NOMO-1 treated with DMSO at 0.1 percent for 48 hours (cell line): ENCODE data around the gene IMMP2L.

Experiments
- DNase-seq: peaks from one replicate; lab custom pipeline; 2025; ENCODE audit not compliant: unreplicated experiment; lab: John Stamatoyannopoulos, UW

IMMP2L gene

DNA sequence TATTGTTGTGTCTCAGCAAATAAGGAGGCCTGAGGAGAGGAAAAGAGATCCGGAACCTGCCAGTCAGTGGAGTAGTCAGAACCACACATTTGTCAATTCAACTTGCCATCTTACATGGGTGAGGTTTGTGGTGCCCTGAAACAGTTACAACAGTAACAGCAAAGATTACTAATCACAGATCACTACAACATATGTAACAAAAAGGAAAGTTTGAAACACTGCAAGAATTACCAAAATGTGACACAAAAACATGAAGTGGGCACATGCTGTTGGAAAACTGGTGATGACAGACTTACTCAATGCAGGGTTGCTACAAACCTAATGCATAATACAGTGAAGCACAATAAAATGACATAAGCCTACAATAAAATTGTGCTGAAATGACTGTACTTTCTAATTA, 382.0 kb downstream of the IMMP2L start:
- no peak for DNase-seq

DNA sequence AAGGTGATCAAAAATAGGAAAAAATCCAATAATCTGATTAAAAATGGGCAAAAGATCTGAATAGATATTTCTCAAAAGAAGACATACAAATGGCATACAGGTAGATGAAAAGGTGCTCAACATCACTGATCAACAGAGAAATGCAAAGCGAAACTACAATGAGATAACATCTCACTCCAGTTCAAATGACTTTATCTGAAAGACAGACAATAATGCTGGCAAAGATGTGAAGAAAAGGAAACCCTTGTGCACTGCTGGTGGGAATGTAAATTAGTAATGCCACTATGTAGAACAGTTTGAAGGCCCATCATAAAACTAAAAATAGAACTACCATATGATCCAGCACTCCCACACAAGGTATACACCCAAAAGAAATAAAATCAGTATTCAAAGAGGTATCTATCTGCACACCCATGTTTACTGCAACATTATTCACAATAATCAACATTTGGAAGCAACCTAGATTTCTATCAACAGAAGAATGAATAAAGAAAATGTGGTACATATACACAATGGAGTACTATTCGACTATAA, 386.3 kb downstream of the IMMP2L start:
- DNase-seq = no peak

DNA sequence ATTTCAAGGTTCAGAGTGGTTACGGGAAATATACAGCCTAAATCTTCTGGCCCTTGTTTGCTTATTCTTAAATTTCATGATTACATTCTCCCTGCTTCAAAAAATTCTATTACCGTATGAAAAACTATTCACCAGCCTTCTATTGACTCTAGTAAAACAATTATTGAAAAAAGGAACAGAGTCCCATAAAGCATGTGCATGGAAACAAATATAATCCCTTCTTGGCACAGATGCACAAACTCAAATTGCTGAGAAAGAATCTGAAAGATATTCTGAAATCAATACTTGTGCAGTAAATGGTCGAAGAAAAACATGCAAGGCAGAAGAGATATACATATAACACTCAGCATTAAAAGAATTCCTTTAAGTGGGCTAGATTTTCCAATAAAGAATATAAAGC, 387.8 kb downstream of the IMMP2L start:
- DNase-seq = no peak

DNA sequence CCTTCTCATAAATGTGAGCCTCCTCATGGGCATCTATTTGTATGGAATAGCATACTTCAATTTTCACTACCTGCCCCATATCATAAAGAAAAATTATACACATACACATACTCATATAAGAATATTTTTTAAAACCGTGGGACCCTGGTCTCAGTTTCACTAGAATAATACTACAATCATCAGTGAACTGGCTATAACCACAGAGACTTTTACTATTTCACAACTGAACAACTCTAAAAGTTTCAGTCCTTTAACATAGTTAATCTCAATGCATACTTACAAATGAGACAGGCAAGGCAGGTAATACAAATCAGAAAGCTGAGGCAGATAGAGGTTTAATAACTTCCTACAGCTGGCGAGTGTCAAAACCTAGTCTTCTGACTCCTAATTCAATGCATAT, 388.3 kb downstream of the IMMP2L start:
- DNase-seq = no peak

DNA sequence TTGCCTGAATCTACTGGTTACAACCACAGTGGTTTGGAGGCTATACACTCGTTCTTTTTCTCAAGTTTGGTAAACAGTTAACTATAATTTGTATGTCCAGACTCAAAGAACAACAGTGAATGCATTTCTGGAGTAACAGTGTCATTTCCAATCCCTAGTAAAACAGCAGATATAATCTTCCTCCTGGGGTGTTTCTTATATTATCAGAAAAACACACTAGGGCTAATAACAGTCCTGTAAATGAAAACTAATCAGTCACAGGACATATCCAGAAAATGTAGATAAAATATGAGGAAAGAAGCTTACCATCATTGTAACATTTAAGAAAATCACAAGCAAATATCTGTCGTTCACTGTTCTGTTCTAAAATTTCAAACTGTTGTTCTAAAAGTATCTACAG, 388.8 kb downstream of the IMMP2L start:
- DNase-seq = no peak

DNA sequence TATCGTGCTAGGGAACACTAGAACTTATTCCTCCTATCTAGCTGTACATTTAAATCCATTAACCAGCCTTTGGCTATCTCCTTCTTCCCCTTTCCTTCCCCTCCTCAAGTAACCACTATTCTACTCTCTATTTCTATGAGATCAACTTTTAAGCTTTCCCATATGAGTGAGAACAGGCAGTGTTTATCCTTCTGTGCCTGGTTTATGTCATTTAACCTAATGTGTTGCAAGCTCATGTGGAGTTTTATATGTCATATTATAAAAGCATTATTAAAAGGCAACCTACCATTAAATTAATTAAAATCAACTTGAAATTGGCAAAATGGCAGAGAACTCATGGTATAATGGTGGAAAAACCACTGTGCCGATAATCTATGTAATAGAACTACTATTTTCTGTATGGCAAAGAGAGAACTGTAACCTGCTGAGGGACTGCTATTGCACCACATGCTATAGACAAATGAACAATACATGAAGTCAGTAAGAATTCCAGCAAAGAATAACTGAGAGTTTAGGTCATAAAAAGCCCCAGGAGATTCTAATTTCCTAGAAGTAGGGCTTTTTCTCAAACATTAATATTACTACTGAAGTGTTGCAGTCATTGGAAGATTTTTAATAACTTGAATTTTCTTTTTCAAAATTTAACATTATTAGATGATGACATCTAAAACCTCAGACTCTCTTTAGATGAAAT, 389.6 kb downstream of the IMMP2L start:
- DNase-seq = no peak

DNA sequence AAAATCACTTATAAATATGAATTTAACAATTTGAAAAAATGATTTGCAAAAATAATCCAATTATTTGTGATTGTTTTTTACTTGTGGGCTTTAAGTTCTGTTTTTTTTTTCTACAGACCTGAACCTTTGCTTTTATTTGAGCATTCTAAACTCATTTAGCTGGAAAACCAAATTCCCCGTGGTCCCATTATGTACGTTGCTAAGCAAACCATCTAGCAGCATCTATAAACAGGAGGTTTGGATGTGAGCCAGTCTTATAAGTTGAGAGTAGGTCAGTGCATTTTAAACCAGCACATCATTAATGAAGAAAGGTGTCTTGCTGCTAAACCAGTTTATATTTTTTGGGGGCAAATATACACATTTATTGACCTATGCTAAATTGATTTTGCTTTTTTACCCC, 394.1 kb downstream of the IMMP2L start:
- DNase-seq = no peak

DNA sequence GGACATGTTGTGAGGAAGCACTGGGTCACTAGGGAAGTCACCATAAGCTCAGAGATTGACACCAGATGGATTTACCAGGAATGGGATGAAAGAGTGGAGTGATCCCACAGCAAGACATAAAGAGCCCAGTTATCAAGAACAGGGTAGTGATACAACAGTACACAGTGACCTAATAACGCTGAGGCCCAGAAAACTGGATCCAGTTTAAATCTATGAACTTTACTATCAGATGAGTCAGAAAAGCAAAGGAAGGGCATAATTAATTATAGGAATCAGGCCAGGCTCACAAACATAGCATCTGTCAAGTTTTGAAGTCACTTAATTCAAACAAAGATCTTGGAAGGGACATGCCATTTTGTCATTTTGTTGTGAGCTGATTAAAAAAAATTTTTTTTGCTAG, 397.9 kb downstream of the IMMP2L start:
- DNase-seq = no peak

DNA sequence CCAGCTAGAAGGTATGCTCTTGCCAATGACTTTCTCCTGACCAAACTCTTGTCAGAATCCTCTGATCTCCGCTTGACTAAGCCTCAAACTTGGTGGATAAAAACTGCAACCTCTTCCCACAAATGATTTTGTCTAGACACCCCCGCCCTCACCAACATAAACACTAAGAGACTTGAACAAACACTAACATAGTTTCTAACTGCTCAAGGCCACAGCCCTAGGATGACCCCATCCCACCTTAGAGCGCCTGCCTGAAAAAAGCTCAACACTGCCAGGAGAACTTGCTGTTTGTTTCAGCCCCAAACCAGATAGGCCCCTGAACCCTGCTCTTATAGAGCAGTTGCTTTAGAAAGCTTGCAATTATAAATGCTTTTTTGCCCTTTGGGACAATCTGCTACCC, 399.6 kb downstream of the IMMP2L start:
- DNase-seq = no peak

DNA sequence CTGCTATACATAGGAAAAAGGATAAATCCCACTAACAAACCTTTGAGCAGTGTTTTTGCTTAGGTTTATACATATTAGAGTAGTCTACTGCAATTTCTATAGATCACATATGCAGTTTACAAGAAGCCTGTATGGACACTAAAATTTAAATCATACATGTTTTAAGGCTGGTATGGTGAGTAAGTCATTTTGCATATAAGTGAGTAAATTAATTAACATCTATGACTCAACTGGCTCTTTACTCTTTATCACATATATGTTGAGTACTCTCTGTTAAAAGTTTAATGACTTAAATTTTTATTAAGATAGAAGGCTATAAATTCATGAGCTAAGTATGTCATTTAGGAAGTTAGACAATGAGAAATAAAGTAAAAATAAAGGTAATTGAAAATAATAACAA, 402.0 kb downstream of the IMMP2L start:
- DNase-seq = no peak

DNA sequence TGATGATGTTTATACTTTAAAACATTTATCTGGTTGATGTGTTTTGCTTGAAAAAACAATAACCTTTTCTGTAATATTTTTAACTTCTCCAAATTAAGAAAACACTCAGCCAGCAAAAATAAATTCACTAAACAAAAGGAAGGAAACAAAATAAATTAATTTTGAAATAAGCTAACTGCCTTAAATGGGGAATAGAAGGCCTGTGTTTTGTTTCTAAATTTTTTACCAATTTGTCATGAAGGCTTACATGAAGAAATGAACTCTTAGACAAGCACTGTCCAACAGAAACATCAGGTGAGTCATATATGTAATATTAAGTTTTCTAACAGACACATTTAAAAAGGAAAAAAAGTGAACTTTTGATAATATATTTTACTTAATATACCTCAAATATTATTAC, 402.9 kb downstream of the IMMP2L start:
- DNase-seq = no peak

DNA sequence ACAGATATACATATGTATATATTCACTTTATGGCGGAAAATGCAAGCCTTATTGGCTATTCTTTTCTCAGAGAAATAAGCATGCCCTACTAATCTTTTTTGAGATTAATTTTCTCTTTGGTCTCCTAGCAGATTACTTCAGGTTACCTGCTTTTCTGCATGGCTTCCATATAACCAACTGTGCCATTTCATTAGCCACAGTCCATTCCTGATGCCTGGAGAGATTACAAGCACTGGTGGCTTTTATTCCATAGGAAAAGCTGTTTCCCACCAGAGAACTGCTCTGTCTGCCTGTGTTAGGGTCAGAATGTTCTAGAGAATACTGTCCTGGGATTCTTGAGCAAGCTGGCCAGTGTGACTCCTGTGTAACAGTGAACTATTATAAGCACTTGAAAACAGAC, 411.6 kb downstream of the IMMP2L start:
- no peak for DNase-seq

DNA sequence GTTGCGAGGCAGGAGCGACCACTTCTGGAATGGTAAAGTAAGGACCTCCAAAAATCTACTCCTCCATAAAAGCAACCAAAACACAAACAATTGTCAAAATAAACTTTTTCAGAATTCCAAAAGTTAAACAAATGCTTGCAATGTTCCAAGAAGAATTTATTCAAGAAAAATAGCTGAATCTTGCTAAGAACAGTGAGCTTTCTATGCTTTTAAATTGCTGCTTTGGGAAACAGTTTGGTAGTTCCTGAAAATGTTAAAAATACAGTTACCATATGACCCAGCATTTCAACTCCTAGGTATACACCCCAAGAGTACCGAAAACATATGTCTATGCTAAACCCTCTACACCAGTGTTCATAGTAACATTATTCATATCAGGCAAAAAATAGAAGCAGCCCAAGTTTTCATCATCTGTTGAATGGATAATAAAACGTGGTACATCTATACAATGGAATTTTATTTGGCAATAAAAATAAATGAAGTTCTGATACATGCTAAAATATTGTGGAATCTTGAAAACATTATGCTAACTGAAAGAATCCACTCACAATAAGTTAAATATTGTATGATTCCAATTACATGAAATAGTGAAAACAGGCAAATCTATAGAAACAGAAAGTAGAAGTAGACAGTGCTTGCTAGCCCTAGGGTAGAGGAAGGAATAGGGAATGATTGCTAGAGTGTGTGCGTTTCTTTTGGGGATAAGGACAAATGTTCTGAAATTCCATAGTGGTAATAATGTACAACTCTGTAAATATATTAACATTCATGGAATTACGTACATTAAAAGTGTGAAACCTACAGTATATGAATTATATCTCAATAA, 414.4 kb downstream of the IMMP2L start:
- no peak for DNase-seq

DNA sequence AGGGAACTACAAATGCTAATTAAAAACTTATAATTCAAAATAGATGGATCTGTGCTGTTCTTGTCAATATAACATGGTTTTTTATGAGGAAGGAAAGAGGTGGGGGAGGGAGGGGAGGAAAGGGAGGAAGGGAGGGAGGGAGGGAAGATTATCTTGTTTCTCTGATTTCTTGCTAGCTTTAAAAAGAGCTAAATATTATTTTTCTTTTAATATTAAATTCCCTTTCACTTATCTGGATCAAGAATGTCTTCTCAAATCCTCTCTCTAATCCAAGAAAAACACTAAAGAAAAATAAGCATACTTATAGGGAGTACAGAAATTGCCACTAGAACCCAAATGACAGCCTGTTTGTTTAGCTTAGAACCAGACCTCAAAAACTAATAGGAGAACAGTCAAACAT, 416.2 kb downstream of the IMMP2L start:
- no peak for DNase-seq

DNA sequence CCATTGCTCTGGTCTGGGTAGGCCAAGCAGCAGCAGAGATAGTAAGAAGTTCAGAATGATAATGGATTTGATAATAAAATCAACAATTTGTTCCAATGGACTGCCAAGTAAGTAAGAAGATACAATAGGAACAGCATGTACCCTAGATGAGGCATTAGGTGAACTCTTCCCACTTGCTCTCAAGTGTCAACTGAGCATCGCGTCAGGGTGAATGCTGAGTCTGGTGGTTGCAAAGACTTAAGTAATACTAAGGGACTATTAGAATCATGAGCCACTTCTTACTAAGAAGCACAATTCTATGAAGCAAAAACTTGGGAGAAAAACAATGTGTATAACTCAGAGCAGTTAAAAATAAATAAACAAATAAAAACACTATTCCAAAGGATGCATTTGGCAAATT, 416.8 kb downstream of the IMMP2L start:
- DNase-seq = no peak

DNA sequence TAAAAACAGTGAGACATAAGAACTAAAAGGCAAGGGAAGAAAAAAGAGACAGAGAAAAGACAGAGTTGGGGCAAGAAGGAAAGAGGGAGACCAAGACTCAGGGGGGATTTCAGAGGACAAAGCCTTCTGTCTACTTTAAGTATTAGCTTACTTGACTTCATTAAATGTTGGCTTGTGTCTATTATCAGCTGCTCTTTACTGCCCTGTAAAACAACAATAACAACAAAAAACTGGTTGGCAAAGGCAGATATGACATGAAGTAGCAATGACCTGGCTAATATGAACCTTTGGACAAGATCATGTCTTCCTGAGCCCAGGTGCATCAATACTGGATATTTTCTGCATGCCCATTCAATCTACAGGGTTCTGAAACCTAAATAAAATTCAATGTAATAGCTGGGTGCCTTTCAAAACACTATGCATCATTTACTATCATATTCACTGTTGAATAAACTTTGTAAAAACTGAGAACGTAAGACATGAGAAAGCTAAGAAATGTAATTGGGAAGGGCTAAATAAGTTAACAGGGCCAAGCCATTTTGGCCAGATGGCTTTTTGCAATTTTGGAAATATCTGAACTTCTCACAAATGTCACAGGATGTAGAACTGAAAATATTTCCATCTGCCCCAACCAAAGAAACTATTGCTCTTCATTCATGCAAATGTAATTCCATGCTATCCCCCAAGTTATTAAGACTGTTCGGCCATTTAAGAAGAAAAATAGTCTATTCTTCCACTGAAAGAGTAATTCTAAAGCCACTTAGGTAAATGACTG, 422.0 kb downstream of the IMMP2L start:
- no peak for DNase-seq

DNA sequence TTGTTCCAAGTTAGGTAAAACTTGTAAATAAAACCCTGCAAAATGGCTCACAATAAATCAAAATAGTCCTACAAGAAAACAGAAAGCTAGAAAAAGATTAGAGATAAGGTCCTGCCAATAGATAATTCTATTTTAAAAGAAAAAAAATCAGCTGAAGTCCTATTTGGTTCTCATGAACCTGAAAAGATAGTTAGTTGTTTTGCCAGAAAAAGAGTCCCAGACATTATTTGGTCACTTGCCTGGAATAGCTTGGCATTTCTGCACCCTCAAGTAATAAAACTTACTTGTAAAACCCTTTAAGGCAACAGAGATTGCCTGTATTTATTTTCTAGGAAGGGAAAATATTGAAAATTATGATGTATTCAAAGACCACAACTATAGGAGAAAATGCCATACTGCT, 423.7 kb downstream of the IMMP2L start:
- DNase-seq = no peak

DNA sequence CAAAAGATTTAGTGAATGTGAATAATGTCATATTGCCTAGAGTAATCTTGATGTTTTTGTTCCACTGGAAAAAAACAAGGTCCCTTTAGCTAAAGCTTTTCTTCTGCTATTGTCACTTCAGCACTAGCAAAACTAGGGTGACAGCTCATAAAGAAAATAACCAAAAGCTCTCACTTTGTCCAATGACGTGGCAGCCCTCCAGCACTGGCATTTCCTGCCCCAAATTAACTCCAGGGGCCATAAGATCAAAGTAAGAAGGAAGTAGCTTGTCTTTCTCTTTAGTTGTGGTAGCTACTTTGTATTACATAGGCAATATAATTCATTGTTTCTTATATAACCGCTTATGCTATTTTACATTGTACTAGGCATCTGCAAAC, 424.1 kb downstream of the IMMP2L start:
- peak; percentile 51 for DNase-seq

DNA sequence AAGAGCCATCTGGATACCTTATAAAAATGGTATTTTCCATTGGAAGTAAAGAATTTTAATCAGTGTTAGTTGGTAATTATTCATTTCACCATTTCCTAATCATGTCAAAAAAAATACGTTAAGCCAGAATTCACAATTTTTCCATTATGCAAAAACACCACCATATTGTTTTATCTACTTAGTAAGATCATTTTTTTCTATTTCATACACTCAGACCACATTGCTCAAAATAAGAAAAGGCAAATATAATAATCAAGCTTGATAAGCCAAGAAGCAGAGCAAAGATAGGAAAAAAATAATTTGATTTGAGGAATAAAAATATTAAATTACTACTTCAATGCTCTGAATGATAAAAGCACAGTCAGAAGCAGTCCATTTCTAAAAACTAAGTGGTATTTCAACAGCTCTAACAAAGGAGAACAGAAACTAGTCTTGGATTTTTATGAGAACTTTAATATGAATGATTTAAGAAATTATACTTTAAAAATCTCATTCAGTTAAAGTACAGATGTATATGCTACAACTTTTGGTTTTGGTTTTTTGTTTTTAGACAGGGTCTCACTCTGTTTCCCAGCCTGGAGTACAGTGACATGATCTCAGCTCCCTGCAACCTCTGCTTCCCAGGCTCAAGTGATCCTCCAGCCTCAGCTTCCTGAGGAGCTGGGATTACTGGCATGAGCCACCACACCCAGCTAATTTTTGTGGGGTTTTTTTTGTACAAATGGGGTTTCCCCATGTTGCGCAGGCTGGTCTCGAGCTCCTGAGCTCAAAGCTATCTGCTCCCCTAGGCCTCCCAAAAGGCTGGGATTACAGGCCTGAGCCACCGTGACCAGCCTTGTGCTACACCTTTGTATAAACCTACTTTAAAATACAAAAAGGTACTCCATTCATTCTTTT, 424.7 kb downstream of the IMMP2L start:
- DNase-seq = peak; percentile 30

DNA sequence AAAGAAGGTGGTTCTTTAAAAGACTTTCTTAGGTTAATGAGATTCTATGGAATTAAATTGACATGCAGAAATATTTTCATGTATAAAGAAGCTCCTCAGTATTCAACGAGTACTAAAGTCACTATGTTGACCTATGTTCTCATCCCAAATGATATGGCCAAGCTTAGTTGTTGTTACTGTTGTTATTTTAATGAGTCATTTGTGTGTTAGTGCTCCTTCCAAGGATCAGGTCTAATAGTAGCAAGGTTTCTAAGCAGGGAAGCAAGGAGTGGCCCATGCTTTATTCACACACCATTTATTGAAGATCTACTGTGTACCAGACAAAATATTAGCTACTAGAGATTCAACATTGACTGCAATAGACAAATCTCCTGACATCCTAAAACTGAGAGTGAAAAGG, 429.5 kb downstream of the IMMP2L start:
- DNase-seq = no peak

DNA sequence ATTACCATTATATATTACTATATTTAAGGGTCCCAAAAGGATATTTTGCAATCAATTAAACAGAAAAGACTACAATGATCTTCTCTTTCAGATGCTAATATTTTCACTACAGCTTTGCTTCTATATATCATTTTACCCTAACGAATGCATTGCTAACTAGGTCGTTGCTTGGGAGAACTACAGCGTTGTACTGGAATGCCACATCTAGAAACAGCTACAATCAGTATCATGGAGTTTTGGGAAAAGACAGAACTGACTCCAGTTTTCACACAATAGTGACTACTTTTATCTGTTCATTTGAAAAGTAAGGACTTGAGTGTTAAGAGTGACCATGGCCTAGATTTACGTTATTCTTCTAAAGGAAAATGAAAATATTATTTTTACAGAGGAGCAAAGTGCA, 432.9 kb downstream of the IMMP2L start:
- DNase-seq = no peak
